ENCODE measurements around the gene SELENOT. TPM values are rescaled to one million over a fixed set of nuclear protein-coding genes. Genes with fewer than 3 reads are reported as not detected.

SELENOT gene
- total and polyA plus RNA-seq, 12 donors: 15.9 to 101 (median 76.1) TPM

DNA sequence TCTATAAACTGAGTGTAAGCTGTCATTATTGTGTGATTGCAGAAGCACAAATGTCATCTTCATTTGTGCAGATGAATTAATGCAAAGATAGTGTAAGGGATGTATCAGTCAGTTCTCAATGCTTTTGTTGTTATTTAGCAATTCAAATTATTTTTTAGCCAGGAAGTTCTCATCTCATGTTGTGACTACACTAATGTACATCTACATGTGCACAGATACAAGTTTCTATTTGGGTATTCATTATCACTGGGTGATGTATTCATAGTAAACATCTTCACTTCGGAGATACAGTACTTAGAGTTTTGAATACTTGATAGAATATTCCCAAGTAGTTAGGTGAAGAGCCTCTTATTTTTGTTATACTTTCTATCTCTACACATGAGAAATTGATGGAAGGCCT, 45.4 kb upstream of the SELENOT start:
- Histone ChIP-seq H3K4me1 (peaks cover 0 to 12% (median 6%) of the 10 kb centered on the region in 9 donors), H3K9me3 (no peaks in the 10 kb centered on the region), H3K4me3 (no peak overlapping the region), H3K36me3 (peaks cover 0 to 93% (median 23%) of the 10 kb centered on the region in 9 donors), H3K27me3 (no peaks in the 10 kb centered on the region), H3K27ac (no peak overlapping the region)
- intact Hi-C loops (cut with DNase I): loop anchor here in 1 of 10 donors (5.0 kb wide), 1 partner anchor 35 kb away; no protein-coding TSS in a partner anchor
- no peak for ATAC-seq
- WGBS, 2 donors: 52 to 57% methylated on average over 1 of the region's 1 CpG
- TF ChIP-seq, protein P1, sequence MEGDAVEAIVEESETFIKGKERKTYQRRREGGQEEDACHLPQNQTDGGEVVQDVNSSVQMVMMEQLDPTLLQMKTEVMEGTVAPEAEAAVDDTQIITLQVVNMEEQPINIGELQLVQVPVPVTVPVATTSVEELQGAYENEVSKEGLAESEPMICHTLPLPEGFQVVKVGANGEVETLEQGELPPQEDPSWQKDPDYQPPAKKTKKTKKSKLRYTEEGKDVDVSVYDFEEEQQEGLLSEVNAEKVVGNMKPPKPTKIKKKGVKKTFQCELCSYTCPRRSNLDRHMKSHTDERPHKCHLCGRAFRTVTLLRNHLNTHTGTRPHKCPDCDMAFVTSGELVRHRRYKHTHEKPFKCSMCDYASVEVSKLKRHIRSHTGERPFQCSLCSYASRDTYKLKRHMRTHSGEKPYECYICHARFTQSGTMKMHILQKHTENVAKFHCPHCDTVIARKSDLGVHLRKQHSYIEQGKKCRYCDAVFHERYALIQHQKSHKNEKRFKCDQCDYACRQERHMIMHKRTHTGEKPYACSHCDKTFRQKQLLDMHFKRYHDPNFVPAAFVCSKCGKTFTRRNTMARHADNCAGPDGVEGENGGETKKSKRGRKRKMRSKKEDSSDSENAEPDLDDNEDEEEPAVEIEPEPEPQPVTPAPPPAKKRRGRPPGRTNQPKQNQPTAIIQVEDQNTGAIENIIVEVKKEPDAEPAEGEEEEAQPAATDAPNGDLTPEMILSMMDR (IDR thresholded peaks at IDR 0.05): no peak
- no peak for DNase-seq

DNA sequence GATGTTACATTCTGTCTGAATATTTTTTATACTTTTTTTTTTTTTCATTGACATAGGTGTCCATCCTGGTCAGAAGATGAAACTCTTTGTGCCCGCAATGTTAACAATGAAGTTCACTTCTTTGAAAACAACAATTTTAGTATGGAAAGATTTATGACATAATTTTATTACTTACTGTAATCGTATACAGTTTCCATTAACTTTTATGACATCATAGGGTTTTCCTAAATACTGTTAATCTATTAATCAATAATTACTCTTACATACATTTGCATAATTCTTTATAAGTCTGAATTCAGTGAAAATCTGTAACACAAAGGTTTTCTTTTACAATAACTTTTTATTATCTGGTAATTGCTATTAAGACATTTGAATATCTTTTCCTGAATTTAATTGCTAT, 38.9 kb upstream of the SELENOT start:
- ATAC-seq (no peak), DNase-seq (no peak)
- no peak overlapping the region for H3K27ac ChIP-seq
- intact Hi-C loops (cut with DNase I): no loop called here
- H3K4me3 ChIP-seq: no peak overlapping the region
- TF ChIP-seq, protein P1 (IDR thresholded peaks at IDR 0.05): no peak
- H3K27me3 ChIP-seq: no peaks in the 10 kb centered on the region
- H3K4me1 ChIP-seq: no peaks in the 10 kb centered on the region
- no peaks in the 10 kb centered on the region for H3K9me3 ChIP-seq
- H3K36me3 ChIP-seq: peaks cover 0 to 93% (median 24%) of the 10 kb centered on the region in 9 donors
- WGBS, 2 donors: 80 to 81% methylated on average over 2 of the region's 2 CpGs

DNA sequence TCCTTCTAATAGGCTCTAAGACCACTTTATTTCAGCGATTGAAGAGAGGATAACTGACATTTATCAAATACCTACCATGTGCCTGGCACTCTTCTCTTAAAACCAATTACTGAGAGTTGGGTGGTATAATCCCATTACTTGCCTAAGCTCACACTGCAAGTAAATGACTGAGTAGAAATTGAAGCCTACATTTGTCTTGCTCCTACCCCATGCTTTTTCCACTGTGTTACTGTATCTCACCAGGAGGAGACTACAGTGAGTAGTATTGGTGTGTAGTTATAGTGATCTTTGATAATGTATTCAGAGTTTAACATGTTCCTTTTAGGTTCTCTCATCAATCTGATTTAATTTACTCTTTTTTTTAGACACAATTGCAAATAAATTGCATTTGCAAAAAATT, 35.8 kb upstream of the SELENOT start:
- Histone ChIP-seq H3K27me3 (no peaks in the 10 kb centered on the region), H3K4me1 (no peaks in the 10 kb centered on the region), H3K36me3 (peaks cover 0 to 100% (median 36%) of the 10 kb centered on the region in 9 donors), H3K4me3 (no peak overlapping the region), H3K9me3 (no peaks in the 10 kb centered on the region), H3K27ac (no peak overlapping the region)
- intact Hi-C loops (cut with DNase I): no loop called here
- TF ChIP-seq, protein P1 (IDR thresholded peaks at IDR 0.05): no peak
- WGBS, 2 donors: 91 to 100% methylated on average over 1 of the region's 1 CpG
- no peak for ATAC-seq
- DNase-seq: no peak

DNA sequence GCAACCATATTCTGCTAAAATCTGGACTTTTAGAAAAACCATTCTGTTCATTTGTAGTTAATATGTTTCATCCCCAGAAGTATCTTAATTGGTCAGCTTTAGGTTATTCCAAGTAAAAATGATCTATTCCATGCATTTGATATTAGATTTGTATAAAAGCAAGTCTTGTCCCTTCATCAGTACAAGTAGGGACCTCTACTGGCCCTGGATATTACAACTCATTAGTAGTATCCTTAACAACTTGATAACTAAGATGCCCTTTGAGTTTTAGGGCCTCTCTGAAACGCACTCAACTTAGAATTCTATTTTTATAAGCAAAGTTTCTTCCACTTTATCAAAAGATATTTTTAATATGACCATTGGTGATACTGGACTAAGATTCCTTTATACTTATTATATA, 25.3 kb upstream of the SELENOT start:
- no peaks in the 10 kb centered on the region for H3K9me3 ChIP-seq
- 26 to 39% methylated on average over 1 of the region's 1 CpG for WGBS, 2 donors
- intact Hi-C loops (cut with DNase I): no loop called here
- H3K27me3 ChIP-seq: no peaks in the 10 kb centered on the region
- DNase-seq (no peak), ATAC-seq (no peak)
- H3K4me3 ChIP-seq: no peak overlapping the region
- H3K4me1 ChIP-seq: peaks cover 0 to 4% (median 0%) of the 10 kb centered on the region in 9 donors
- peaks cover 0 to 100% (median 24%) of the 10 kb centered on the region in 9 donors for H3K36me3 ChIP-seq
- TF ChIP-seq, protein P1 (IDR thresholded peaks at IDR 0.05): peak in 3 of 9 donors; percentile 19 to 27 (median 27)
- H3K27ac ChIP-seq: no peak overlapping the region
